HepG2 (cell line): ENCODE data around the gene PDZD4. TPM values are rescaled to one million over a fixed set of nuclear protein-coding genes. Genes with fewer than 3 reads are reported as not detected.

Experiments used
- ATAC-seq: fragments of 200-7000 bp; cut with Tn5 transposase; 3 replicates; pipeline ENCODE4 v1.9.1; 2020; ENCODE audit warnings: mild to moderate bottlenecking, moderate library complexity
- BruUV-seq: library from RNA; stranded (reverse); fragments of 400-500 nt; replicated peaks from 2 replicates; lab custom pipeline; 2021; lab: Mats Ljungman, UMichigan
- CTCF ChIA-PET: fragments of 300-600 bp; formaldehyde crosslinking; extraction: SDS; loops from one replicate; lab custom pipeline; 2021; ENCODE audit warnings: low total read pairs, inconsistent platforms, low intra/inter-chr PET ratio; lab: Yijun Ruan, JAX
- POLR2A ChIA-PET: fragments of 350-600 bp; sonication (Branson Sonifier 250); formaldehyde crosslinking; loops from one replicate; lab custom pipeline; 2020; ENCODE audit warnings: antibody characterized with exemption, inconsistent platforms; lab: Yijun Ruan, JAX
- DNase-seq: peaks from one replicate; pipeline ENCODE4 v3.0.0-alpha.2; 2015; ENCODE audit warnings: low spot score
- FAIRE-seq: peaks from 3 replicates; lab custom pipeline; 2011; peaks lifted over from hg19 to GRCh38; lab: Jason Lieb, UNC
- H2AFZ ChIP-seq: one replicate; pipeline ENCODE4 v1.6.1; 2011; ENCODE audit warnings: low read length, inconsistent platforms
- H3K27ac ChIP-seq: fragments of 300-600 bp; 3 replicates; pipeline ENCODE4 v1.8.0; 2011; ENCODE audit warnings: mixed run types, mild to moderate bottlenecking, mixed read lengths, low read length, inconsistent platforms; ENCODE audit not compliant: insufficient read depth; ENCODE audit errors: extremely low read length
- H3K27me3 ChIP-seq, 2 experiments: fragments of 200-600 bp in 1 of 2; 2 replicates in 1 of 2; 3 replicates in 1 of 2; pipeline versions ENCODE4 v1.6.0 to v1.8.0; 2011; ENCODE audit warnings: low read length in 2 of 2, mild to moderate bottlenecking in 2 of 2, moderate library complexity in 2 of 2, inconsistent platforms in 1 of 2; ENCODE audit not compliant: insufficient read depth in 2 of 2, control insufficient read depth in 1 of 2
- H3K36me3 ChIP-seq, 2 experiments: fragments of 200-600 bp in 1 of 2; replicated peaks in 1 of 2; 2 replicates in 1 of 2; 3 replicates in 1 of 2; pipeline versions ENCODE4 v1.5.1 to v1.8.0; 2011; ENCODE audit warnings: low read length in 2 of 2, inconsistent platforms in 1 of 2; ENCODE audit not compliant: insufficient read depth in 2 of 2, control insufficient read depth in 1 of 2
- H3K4me1 ChIP-seq: 2 replicates; pipeline ENCODE4 v1.5.1; 2012; ENCODE audit warnings: low read length, inconsistent platforms; ENCODE audit not compliant: insufficient read depth
- H3K4me2 ChIP-seq: 2 replicates; pipeline ENCODE4 v1.6.0; 2011; ENCODE audit warnings: low read depth, low read length, inconsistent platforms
- H3K4me3 ChIP-seq, 3 experiments: fragments of 200-600 bp in 1 of 3; sonication (generic), shearing (Covaris generic) in 1 of 3; replicated peaks in 1 of 3; 2 replicates each; pipeline ENCODE4 v1.5.1; 2011 to 2016; ENCODE audit warnings: low read length in 3 of 3, inconsistent platforms in 2 of 3, low read depth in 2 of 3, mild to moderate bottlenecking in 2 of 3, control low read depth in 1 of 3, mixed read lengths in 1 of 3; ENCODE audit not compliant: insufficient read depth in 1 of 3
- H3K79me2 ChIP-seq: one replicate; pipeline ENCODE4 v1.6.1; 2011; ENCODE audit warnings: low read length, inconsistent platforms; ENCODE audit not compliant: insufficient read depth
- H3K9ac ChIP-seq: 2 replicates; pipeline ENCODE4 v1.6.0; 2011; ENCODE audit warnings: mild to moderate bottlenecking, low read depth, low read length, inconsistent platforms; ENCODE audit not compliant: insufficient read depth
- H3K9me3 ChIP-seq: 2 replicates; pipeline ENCODE4 v1.5.1; 2012; ENCODE audit warnings: mild to moderate bottlenecking, low read length
- H4K20me1 ChIP-seq: 2 replicates; pipeline ENCODE4 v1.6.0; 2011; ENCODE audit warnings: inconsistent platforms, mild to moderate bottlenecking, low read length, moderate library complexity; ENCODE audit not compliant: insufficient read depth
- EHMT2 ChIP-seq: fragments of 200-600 bp; sonication (generic); IDR thresholded peaks from 2 replicates; pipeline ENCODE4 v1.7.0; 2017; ENCODE audit warnings: antibody characterized with exemption, low read depth, low read length, borderline replicate concordance
- HOXD1 ChIP-seq: sonication (generic); formaldehyde crosslinking; IDR thresholded peaks from 2 replicates; pipeline ENCODE4 v1.5.0; 2020; ENCODE audit warnings: missing genetic modification reagents
- PTBP1 ChIP-seq: fragments of 200-400 bp; formaldehyde crosslinking; IDR thresholded peaks from 2 replicates; pipeline ENCODE4 v1.6.1; 2018; ENCODE audit warnings: low read length, low read depth; ENCODE audit not compliant: poor library complexity, severe bottlenecking
- THAP11 ChIP-seq: IDR thresholded peaks from 2 replicates; pipeline ENCODE4 v1.6.1; 2016; ENCODE audit warnings: missing biosample characterization, missing genetic modification reagents
- ZC3H4 ChIP-seq: sonication (generic); formaldehyde crosslinking; IDR thresholded peaks from 2 replicates; pipeline ENCODE4 v1.4.0; 2020; ENCODE audit warnings: missing genetic modification reagents, borderline replicate concordance
- ZNF136 ChIP-seq: sonication (generic); formaldehyde crosslinking; IDR thresholded peaks from 2 replicates; pipeline ENCODE4 v1.8.1; 2022; ENCODE audit warnings: low read depth, mild to moderate bottlenecking, moderate library complexity, missing genetic modification reagents
- ZNF776 ChIP-seq: sonication (generic); formaldehyde crosslinking; IDR thresholded peaks from 2 replicates; pipeline ENCODE4 v1.4.0; 2020; ENCODE audit warnings: mild to moderate bottlenecking, missing genetic modification reagents
- WGBS: methylation state at CpG from one replicate; pipeline ENCODE4 v1.1.6; 2017; ENCODE audit warnings: low lambda C conversion rate; 5-methylcytosine and 5-hydroxymethylcytosine counted together
- in situ Hi-C: cut with HindIII; loops from 2 replicates; pipeline ENCODE4 v1.10.0; 2017; ENCODE audit warnings: low pct_unique_long_range_greater_than_20kb; ENCODE audit not compliant: extremely low pct_ligation_motif_present
- intact Hi-C: fragments of 100-400 bp; cut with micrococcal nuclease; formaldehyde crosslinking; loops from one replicate; pipeline ENCODE4 v1.10.0; 2022; ENCODE audit not compliant: unreplicated experiment
- polyA plus RNA-seq, 8 experiments: library from polyadenylated mRNA; depleted of rRNA in 3 of 8; stranded (reverse) in 7 of 8; unstranded in 1 of 8; fragments of >200 nt; fragmentation: Illumina TruSeq in 4 of 8; extraction: Trizol in 4 of 8; gene quantifications; 2 replicates each; pipeline versions ENCODE4 v1.2.1 to v1.2.3, GENCODE V29; 2011 to 2016; ENCODE audit warnings: low read depth in 4 of 8, missing spikeins in 1 of 8, mixed read lengths in 1 of 8; ENCODE audit not compliant: insufficient read depth in 1 of 8
- total RNA-seq, 5 experiments: library from RNA; depleted of rRNA; stranded (reverse); fragments of >200 nt; fragmentation: Illumina TruSeq; extraction: Trizol; gene quantifications; 2 replicates each; pipeline ENCODE4 v1.2.3, GENCODE V29; 2016; ENCODE audit warnings: low read depth in 1 of 5
- TF ChIP-seq, protein P1 (sequence below): sonication (generic); formaldehyde crosslinking; IDR thresholded peaks from 2 replicates; pipeline ENCODE4 v1.5.0; 2020; ENCODE audit warnings: missing genetic modification reagents, mild to moderate bottlenecking, borderline replicate concordance

PDZD4 gene
- total and polyA plus RNA-seq, 2 of the 13 experiments (the other 11 are each of a cell fraction or from before 2014, with no cell fraction given): not detected

DNA sequence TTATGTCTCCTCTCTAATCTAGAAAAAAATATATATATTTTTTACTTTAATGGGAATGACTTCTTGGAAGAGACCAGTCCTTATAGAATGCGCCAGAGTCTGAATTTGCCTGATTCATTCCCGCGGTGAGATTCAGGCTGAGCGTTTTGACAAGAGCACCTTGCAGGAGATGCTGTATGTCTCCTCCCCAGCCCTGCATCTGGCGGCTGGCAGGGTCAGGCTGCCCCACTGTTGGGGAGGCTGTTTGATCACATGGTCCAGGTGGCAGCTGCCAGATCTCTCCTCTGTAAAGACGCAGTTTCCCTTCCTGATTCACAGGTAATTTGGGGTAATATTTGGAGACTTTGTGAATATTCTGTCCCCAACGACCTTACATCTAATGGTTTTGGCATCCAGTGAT is 9.7 kb downstream of the PDZD4 start:
- H3K9me3 ChIP-seq: no peaks in the 10 kb centered on the region
- POLR2A ChIA-PET: no interaction called here
- 49% methylated on average over 4 of the region's 7 CpGs for WGBS
- intact Hi-C loops: no loop called here
- no peak overlapping the region for H3K4me2 ChIP-seq
- H3K4me1 ChIP-seq: 0 out of 2 replicates have a peak, but pooled peaks cover 6% of the 10 kb centered on the region
- no TSS peak for BruUV-seq
- DNase-seq (no peak), ATAC-seq (no peak), FAIRE-seq (no peak)
- H3K27ac ChIP-seq: no peak overlapping the region
- no peak overlapping the region for H3K9ac ChIP-seq
- CTCF ChIA-PET: no interaction called here
- peaks cover 4 to 36% of the 10 kb centered on the region in 2 experiments; a peak in 4 of 5 replicates for H3K27me3 ChIP-seq
- H3K4me3 ChIP-seq: no peak overlapping the region
- TF ChIP-seq EHMT2: no peak
- no peak for TF ChIP-seq ZNF776 (CRISPR knock-in tag)
- no peak for TF ChIP-seq ZNF136 (CRISPR knock-in tag)
- no peak for TF ChIP-seq ZC3H4 (CRISPR knock-in tag)
- TF ChIP-seq HOXD1 (CRISPR knock-in tag): no peak
- no peak for TF ChIP-seq THAP11 (CRISPR knock-in tag)
- no peak for TF ChIP-seq PTBP1
- TF ChIP-seq, protein P1, sequence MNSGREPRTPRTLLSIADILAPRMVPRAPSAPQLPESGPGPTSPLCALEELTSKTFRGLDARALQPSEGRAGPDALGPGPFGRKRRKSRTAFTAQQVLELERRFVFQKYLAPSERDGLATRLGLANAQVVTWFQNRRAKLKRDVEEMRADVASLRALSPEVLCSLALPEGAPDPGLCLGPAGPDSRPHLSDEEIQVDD: no peak
- H4K20me1 ChIP-seq: no peaks in the 10 kb centered on the region
- in situ Hi-C loops: no loop called here
- no peak overlapping the region for H2AFZ ChIP-seq
- H3K36me3 ChIP-seq: no peaks in the 10 kb centered on the region
- H3K79me2 ChIP-seq: no peaks in the 10 kb centered on the region
